Measurements from ENCODE around the gene GALNT6. TPM values are rescaled to one million over a fixed set of nuclear protein-coding genes. Genes with fewer than 3 reads are reported as not detected.
A peak's percentile ranks its signal among the peaks of the same experiment; 100 is the strongest.

GALNT6 gene
- total RNA-seq, 1 donor from 2014 or later = 0.90 TPM

DNA sequence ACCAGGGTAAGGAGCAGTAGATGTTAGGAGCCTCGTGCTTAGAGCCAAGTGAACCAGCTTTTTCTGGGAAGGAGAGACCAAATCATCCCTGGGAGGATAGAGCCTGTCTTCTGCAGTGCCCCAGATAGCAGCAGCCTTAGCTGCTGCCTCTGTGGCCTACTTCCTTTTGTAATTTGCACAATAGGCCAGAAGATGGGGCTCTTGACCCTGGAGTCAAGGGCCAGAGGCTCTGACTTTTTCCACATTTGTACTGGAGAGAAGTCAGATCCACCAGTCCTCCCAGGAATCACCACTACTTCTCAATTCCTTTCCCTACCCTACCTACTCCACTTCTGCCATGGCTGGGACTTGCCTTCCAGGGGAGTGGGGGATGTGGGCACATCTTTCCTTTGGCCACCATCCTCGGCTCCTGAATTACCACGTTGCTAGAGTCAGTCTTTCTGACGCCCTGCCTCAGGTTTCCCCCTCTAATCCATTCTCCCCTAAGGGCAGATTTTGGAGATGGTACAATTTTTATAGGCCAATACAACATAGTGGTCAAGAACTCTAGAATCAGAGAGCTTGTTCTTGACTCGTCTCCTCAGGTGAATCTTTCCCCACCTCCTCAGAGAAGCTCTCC, 30.2 kb upstream of the GALNT6 start:
- TF ChIP-seq, protein P1, sequence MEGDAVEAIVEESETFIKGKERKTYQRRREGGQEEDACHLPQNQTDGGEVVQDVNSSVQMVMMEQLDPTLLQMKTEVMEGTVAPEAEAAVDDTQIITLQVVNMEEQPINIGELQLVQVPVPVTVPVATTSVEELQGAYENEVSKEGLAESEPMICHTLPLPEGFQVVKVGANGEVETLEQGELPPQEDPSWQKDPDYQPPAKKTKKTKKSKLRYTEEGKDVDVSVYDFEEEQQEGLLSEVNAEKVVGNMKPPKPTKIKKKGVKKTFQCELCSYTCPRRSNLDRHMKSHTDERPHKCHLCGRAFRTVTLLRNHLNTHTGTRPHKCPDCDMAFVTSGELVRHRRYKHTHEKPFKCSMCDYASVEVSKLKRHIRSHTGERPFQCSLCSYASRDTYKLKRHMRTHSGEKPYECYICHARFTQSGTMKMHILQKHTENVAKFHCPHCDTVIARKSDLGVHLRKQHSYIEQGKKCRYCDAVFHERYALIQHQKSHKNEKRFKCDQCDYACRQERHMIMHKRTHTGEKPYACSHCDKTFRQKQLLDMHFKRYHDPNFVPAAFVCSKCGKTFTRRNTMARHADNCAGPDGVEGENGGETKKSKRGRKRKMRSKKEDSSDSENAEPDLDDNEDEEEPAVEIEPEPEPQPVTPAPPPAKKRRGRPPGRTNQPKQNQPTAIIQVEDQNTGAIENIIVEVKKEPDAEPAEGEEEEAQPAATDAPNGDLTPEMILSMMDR (IDR thresholded peaks at IDR 0.05) = peak; percentile 84
- Mint-ChIP-seq H3K27me3 (ENCODE audit: low read depth) (peaks cover 5% of the 10 kb centered on the region), H3K27ac (ENCODE audit: unreplicated experiment) (no peak overlapping the region), H3K4me3 (ENCODE audit: unreplicated experiment) (no peak overlapping the region), H3K36me3 (ENCODE audit: low read depth) (no peaks in the 10 kb centered on the region), H3K4me1 (ENCODE audit: low read depth) (peaks cover 7% of the 10 kb centered on the region), H3K9me3 (ENCODE audit: low read depth) (no peaks in the 10 kb centered on the region)
- no peak for DNase-seq (ENCODE audit: low spot score)

DNA sequence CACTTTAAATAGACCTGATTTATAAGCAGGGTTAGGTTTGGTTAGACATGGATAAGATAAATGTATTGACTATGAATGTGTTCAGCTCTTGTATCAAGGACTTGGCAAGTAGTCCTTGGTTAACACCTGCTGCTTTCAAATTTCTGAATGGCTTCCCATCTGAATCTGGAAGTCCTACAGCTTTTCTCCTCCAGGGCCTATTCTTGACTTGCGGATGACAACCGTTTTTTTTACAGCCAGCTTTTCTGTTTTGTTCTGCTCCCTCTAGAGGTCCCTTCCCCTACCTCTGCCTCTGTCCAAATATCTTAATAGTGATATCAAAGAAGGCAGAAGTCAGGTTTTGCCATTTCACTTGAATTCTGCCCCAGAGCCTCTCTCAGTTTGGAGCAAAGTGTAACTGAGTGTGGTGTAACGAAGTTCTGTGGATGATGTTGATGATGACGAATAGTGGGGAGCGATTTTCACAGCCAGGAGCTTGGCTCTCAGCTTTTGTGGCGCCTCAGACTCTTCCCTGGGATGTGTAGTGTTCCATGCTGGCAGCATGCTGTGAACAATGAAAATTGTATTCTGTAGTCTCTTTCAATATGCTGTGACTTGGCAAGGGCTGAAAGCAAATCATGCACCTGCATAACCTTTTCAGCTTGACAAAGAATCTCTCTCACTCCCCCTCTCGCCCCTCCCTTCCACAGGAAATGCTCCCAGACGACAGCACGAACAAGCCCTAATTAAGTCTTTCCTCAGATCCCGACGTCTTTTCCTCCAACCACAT, 28.4 kb upstream of the GALNT6 start:
- TF ChIP-seq, protein P1 (IDR thresholded peaks at IDR 0.05) = peak; percentile 16
- peaks cover 3% of the 10 kb centered on the region for H3K4me1 Mint-ChIP-seq (ENCODE audit: low read depth)
- H3K27ac Mint-ChIP-seq (ENCODE audit: unreplicated experiment) = no peak overlapping the region
- no peak overlapping the region for H3K4me3 Mint-ChIP-seq (ENCODE audit: unreplicated experiment)
- H3K36me3 Mint-ChIP-seq (ENCODE audit: low read depth) = no peaks in the 10 kb centered on the region
- DNase-seq (ENCODE audit: low spot score) = no peak
- no peaks in the 10 kb centered on the region for H3K9me3 Mint-ChIP-seq (ENCODE audit: low read depth)
- peaks cover 5% of the 10 kb centered on the region for H3K27me3 Mint-ChIP-seq (ENCODE audit: low read depth)

DNA sequence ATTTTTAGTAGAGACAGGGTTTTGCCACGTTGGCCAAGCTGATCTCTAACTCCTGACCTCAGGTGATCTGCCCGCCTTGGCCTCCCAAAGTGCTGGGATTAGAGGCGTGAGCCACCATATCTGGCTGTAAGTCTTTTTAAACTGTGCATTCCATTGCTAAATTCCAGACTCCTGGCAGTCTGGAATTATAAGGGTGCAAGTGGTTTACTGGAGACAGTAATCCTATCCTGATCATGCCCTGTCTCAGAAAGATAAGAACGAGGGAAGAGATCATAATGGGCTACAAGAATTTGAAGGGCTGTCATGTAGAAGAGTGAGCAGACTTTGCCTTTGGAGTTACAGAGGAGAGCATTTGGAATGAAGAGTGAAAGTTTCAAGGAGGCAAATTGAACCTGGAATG, 26.6 kb upstream of the GALNT6 start:
- no peak for DNase-seq (ENCODE audit: low spot score)
- TF ChIP-seq, protein P1 (IDR thresholded peaks at IDR 0.05) = no peak
- no peaks in the 10 kb centered on the region for H3K36me3 Mint-ChIP-seq (ENCODE audit: low read depth)
- H3K27me3 Mint-ChIP-seq (ENCODE audit: low read depth) = peaks cover 5% of the 10 kb centered on the region
- H3K4me1 Mint-ChIP-seq (ENCODE audit: low read depth) = no peaks in the 10 kb centered on the region
- no peak overlapping the region for H3K27ac Mint-ChIP-seq (ENCODE audit: unreplicated experiment)
- no peak overlapping the region for H3K4me3 Mint-ChIP-seq (ENCODE audit: unreplicated experiment)
- no peaks in the 10 kb centered on the region for H3K9me3 Mint-ChIP-seq (ENCODE audit: low read depth)

DNA sequence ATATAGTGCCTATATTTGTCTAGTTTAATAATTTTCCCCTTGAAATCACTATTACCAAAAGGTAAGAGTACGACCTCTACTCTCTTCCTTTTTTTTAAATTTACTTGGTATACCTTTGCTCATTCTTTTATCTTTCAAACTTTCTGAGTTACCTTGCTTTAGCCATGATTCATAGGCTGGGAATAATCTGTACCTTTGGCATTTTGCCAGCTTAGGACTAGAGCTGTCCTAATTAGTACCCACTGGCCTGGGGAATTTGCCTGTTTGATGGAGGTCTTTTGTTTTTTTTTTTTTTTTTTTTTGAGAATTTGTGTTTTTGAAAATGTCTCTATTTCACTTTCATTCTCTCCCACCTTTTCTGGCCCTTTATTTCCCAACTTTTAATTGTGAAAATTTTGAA, 24.7 kb upstream of the GALNT6 start:
- H3K4me1 Mint-ChIP-seq (ENCODE audit: low read depth) = no peaks in the 10 kb centered on the region
- no peak overlapping the region for H3K4me3 Mint-ChIP-seq (ENCODE audit: unreplicated experiment)
- H3K27me3 Mint-ChIP-seq (ENCODE audit: low read depth) = peaks cover 5% of the 10 kb centered on the region
- no peak for DNase-seq (ENCODE audit: low spot score)
- no peak overlapping the region for H3K27ac Mint-ChIP-seq (ENCODE audit: unreplicated experiment)
- H3K36me3 Mint-ChIP-seq (ENCODE audit: low read depth) = no peaks in the 10 kb centered on the region
- no peaks in the 10 kb centered on the region for H3K9me3 Mint-ChIP-seq (ENCODE audit: low read depth)
- TF ChIP-seq, protein P1 (IDR thresholded peaks at IDR 0.05) = no peak

DNA sequence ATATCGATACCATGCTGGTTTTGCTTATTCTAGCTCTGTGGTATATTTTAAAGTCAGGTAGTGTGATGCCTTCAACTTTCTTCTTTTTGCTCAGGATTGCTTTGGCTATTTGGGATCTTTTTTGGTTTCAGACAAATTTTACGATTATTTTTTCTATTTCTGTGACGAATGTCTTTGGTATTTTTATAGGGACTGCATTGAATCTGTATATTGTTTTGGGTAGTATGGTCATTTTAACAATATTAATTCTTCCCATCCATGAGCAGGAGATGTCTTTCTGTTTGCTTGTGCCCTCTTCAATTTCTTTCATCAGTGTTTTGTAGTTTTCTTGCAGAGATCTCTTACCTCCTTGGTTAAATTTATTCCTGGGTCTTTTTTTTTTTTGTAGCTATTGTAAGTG, 22.6 kb upstream of the GALNT6 start:
- H3K4me1 Mint-ChIP-seq (ENCODE audit: low read depth) = no peaks in the 10 kb centered on the region
- DNase-seq (ENCODE audit: low spot score) = no peak
- TF ChIP-seq, protein P1 (IDR thresholded peaks at IDR 0.05) = no peak
- no peak overlapping the region for H3K4me3 Mint-ChIP-seq (ENCODE audit: unreplicated experiment)
- H3K27me3 Mint-ChIP-seq (ENCODE audit: low read depth) = no peaks in the 10 kb centered on the region
- no peaks in the 10 kb centered on the region for H3K36me3 Mint-ChIP-seq (ENCODE audit: low read depth)
- no peak overlapping the region for H3K27ac Mint-ChIP-seq (ENCODE audit: unreplicated experiment)
- no peaks in the 10 kb centered on the region for H3K9me3 Mint-ChIP-seq (ENCODE audit: low read depth)

Data from chondrocyte (in vitro differentiated cells).